Sigmoid colon (tissue), 4 donors: ENCODE results near the gene RAB11FIP5.

Experiments used
- EP300 ChIP-seq, 4 donors: sonication (generic); formaldehyde crosslinking; IDR thresholded peaks; one replicate each; pipeline ENCODE4 v1.6.1; 2017; ENCODE audit warnings: antibody characterized with exemption in 4 of 4
- POLR2A ChIP-seq, 2 donors: fragments of 450-650 bp; IDR thresholded peaks; one replicate each; pipeline ENCODE4 v1.6.1; 2016; ENCODE audit warnings: antibody characterized with exemption in 2 of 2, mild to moderate bottlenecking in 2 of 2, moderate library complexity in 2 of 2
- POLR2AphosphoS5 ChIP-seq, 4 donors: sonication (generic); formaldehyde crosslinking; IDR thresholded peaks; one replicate each; pipeline ENCODE4 v1.6.1; 2017; ENCODE audit warnings: antibody characterized with exemption in 4 of 4
- TF ChIP-seq, protein P1 (sequence below), 4 experiments: fragments of 450-650 bp in 3 of 4; fragments of 200-600 bp in 1 of 4; IDR thresholded peaks; one replicate each; pipeline ENCODE4 v1.5.1; 2016 to 2019; ENCODE audit warnings: antibody characterized with exemption in 4 of 4, mild to moderate bottlenecking in 3 of 4, moderate library complexity in 2 of 4

DNA sequence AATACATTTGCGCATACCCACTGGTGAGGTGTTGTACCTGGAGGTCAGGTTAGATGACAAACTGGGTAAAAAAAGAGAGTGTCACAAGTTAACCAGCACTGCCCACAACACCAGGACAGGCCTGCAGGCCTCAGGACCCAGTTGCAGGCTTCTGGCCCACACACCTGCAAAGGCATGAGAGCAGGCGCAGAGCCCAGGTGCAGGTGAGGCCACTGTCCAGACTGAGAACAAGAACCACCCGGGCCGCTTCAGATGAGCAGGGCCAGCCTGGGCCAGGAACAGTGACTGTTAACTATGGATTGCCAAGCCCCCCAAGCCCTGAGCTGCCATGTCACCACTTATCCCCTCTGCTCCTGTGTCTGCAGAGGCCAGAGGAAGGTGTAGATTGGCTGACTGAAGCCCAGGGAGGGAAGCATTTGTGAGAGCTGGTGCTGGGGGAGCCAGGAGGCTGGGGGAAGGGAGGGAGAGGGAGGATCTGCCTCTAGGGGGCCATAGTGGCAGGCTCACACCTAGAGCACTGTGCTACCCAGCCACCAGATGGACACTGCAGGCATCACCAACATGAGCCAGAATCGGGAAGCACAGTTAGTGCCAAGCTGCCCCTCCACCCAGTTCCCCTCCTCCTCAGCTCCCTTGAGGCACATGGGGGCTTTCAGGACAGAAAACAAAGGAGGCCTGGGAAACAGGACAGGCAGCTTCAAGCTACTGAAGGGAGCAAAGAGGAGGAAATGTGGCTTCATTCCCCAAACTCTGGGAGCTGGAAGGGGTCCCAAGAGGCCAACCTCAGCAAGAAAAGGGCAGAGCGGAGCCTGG is 76.6 kb downstream of the RAB11FIP5 start:
- no peak for TF ChIP-seq POLR2AphosphoS5 (IDR thresholded peaks at IDR 0.05)
- TF ChIP-seq, protein P1, sequence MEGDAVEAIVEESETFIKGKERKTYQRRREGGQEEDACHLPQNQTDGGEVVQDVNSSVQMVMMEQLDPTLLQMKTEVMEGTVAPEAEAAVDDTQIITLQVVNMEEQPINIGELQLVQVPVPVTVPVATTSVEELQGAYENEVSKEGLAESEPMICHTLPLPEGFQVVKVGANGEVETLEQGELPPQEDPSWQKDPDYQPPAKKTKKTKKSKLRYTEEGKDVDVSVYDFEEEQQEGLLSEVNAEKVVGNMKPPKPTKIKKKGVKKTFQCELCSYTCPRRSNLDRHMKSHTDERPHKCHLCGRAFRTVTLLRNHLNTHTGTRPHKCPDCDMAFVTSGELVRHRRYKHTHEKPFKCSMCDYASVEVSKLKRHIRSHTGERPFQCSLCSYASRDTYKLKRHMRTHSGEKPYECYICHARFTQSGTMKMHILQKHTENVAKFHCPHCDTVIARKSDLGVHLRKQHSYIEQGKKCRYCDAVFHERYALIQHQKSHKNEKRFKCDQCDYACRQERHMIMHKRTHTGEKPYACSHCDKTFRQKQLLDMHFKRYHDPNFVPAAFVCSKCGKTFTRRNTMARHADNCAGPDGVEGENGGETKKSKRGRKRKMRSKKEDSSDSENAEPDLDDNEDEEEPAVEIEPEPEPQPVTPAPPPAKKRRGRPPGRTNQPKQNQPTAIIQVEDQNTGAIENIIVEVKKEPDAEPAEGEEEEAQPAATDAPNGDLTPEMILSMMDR (IDR thresholded peaks at IDR 0.05): no peak
- TF ChIP-seq POLR2A (IDR thresholded peaks at IDR 0.05): no peak
- no peak for TF ChIP-seq EP300 (IDR thresholded peaks at IDR 0.05)
